Natural killer cell treated with Interleukin-12 subunit alpha and Interleukin-12 subunit beta and Interleukin-15 and Interleukin-18, amount 100 ng/mL, for 72 hours (primary cell): ENCODE data around the gene ACOXL. TPM values are rescaled to one million over a fixed set of nuclear protein-coding genes. Genes with fewer than 3 reads are reported as not detected.

Experiments
- ATAC-seq, 2 donors: fragments of 150-1000 bp; cut with Tn5 transposase in 1 of 2; sonication (Bioruptor Pico), chemical (Tn5 transposase) in 1 of 2; 2 replicates each; pipeline ENCODE4 v1.10.0; 2021
- DNase-seq: peaks from one replicate; pipeline ENCODE4 v3.0.0; 2022; ENCODE audit warnings: low spot score
- H3K27ac Mint-ChIP-seq, 2 donors: 1 replicate in 1 of 2; 2 replicates in 1 of 2; pipeline ENCODE4 v1.8.0; 2022; ENCODE audit warnings: mixed read lengths in 2 of 2, mild to moderate bottlenecking in 1 of 2, moderate library complexity in 1 of 2
- H3K27me3 Mint-ChIP-seq, 2 donors: 1 replicate in 1 of 2; 2 replicates in 1 of 2; pipeline ENCODE4 v1.8.0; 2022; ENCODE audit warnings: mixed read lengths in 2 of 2
- H3K36me3 Mint-ChIP-seq: one replicate; pipeline ENCODE4 v1.8.0; 2022; ENCODE audit warnings: mixed read lengths
- H3K4me1 Mint-ChIP-seq, 2 donors: 1 replicate in 1 of 2; 2 replicates in 1 of 2; pipeline ENCODE4 v1.8.0; 2022; ENCODE audit warnings: low read depth in 2 of 2, mixed read lengths in 2 of 2, mild to moderate bottlenecking in 1 of 2
- H3K4me3 Mint-ChIP-seq: one replicate; pipeline ENCODE4 v1.8.0; 2022; ENCODE audit warnings: mixed read lengths
- H3K9me3 Mint-ChIP-seq: 2 replicates; pipeline ENCODE4 v1.8.0; 2022; ENCODE audit warnings: mixed read lengths
- total RNA-seq, 2 donors: library from RNA; stranded (reverse); gene quantifications; one replicate each; pipeline ENCODE4 v1.2.3, GENCODE V29; 2022

The ACOXL gene
- total RNA-seq, 2 donors from 2014 or later, result 1.4 to 2.5 TPM

GRCh38 chr2:110712737-110713136 is 19.6 kb upstream of the ACOXL start:
- H3K27ac Mint-ChIP-seq, result no peak overlapping the region
- H3K9me3 Mint-ChIP-seq, result no peaks in the 10 kb centered on the region
- H3K4me3 Mint-ChIP-seq, result no peak overlapping the region
- no peak for ATAC-seq
- no peak for DNase-seq
- no peaks in the 10 kb centered on the region for H3K4me1 Mint-ChIP-seq
- H3K27me3 Mint-ChIP-seq, result peaks cover 40 to 51% of the 10 kb centered on the region in 2 donors
- H3K36me3 Mint-ChIP-seq, result no peaks in the 10 kb centered on the region

- ATAC-seq, result peak in 1 of 2 donors; percentile 32
- no peaks in the 10 kb centered on the region for H3K36me3 Mint-ChIP-seq
- H3K27ac Mint-ChIP-seq, result no peak overlapping the region
Observed at GRCh38 chr2:110713513-110714362, 18.6 kb upstream of the ACOXL start.

GRCh38 chr2:110714452-110715224 is 17.7 kb upstream of the ACOXL start:
- DNase-seq (no peak), ATAC-seq (no peak)
- Mint-ChIP-seq H3K36me3 (no peaks in the 10 kb centered on the region), H3K27ac (no peak overlapping the region), H3K4me3 (no peak overlapping the region), H3K27me3 (peaks cover 33 to 36% of the 10 kb centered on the region in 2 donors), H3K9me3 (no peaks in the 10 kb centered on the region), H3K4me1 (no peaks in the 10 kb centered on the region)

More at GRCh38 chr2:110713513-110714362, 18.6 kb upstream of the ACOXL start:
- no peak for DNase-seq
- Mint-ChIP-seq H3K4me1 (no peaks in the 10 kb centered on the region), H3K4me3 (no peak overlapping the region), H3K27me3 (peaks cover 36 to 41% of the 10 kb centered on the region in 2 donors), H3K9me3 (no peaks in the 10 kb centered on the region)

- Mint-ChIP-seq H3K27ac (no peak overlapping the region), H3K9me3 (no peaks in the 10 kb centered on the region), H3K36me3 (no peaks in the 10 kb centered on the region), H3K27me3 (peaks cover 24 to 35% of the 10 kb centered on the region in 2 donors), H3K4me3 (no peak overlapping the region), H3K4me1 (no peaks in the 10 kb centered on the region)
- no peak for DNase-seq
- no peak for ATAC-seq
Observed at GRCh38 chr2:110716959-110717645, 15.3 kb upstream of the ACOXL start.

GRCh38 chr2:110717734-110718133 is 14.6 kb upstream of the ACOXL start:
- DNase-seq, result no peak
- Mint-ChIP-seq H3K27ac (no peak overlapping the region), H3K27me3 (peaks cover 18 to 30% of the 10 kb centered on the region in 2 donors), H3K4me3 (no peak overlapping the region), H3K36me3 (no peaks in the 10 kb centered on the region), H3K4me1 (no peaks in the 10 kb centered on the region), H3K9me3 (no peaks in the 10 kb centered on the region)
- no peak for ATAC-seq

GRCh38 chr2:110718382-110718781 is 14.0 kb upstream of the ACOXL start:
- DNase-seq (no peak), ATAC-seq (no peak)
- Mint-ChIP-seq H3K4me1 (no peaks in the 10 kb centered on the region), H3K27me3 (peaks cover 12 to 26% of the 10 kb centered on the region in 2 donors), H3K4me3 (no peak overlapping the region), H3K9me3 (no peaks in the 10 kb centered on the region), H3K36me3 (no peaks in the 10 kb centered on the region), H3K27ac (no peak overlapping the region)

- Mint-ChIP-seq H3K27ac (no peak overlapping the region), H3K4me1 (peaks cover 0 to 3% of the 10 kb centered on the region in 2 donors), H3K36me3 (no peaks in the 10 kb centered on the region), H3K9me3 (no peaks in the 10 kb centered on the region), H3K27me3 (peaks cover 16 to 27% of the 10 kb centered on the region in 2 donors), H3K4me3 (no peak overlapping the region)
- no peak for ATAC-seq
- no peak for DNase-seq
Observed at GRCh38 chr2:110718990-110719389, 13.4 kb upstream of the ACOXL start.

- peaks cover 13 to 21% of the 10 kb centered on the region in 2 donors for H3K27me3 Mint-ChIP-seq
- H3K4me3 Mint-ChIP-seq, result no peak overlapping the region
- no peaks in the 10 kb centered on the region for H3K36me3 Mint-ChIP-seq
- H3K27ac Mint-ChIP-seq, result no peak overlapping the region
- H3K9me3 Mint-ChIP-seq, result no peaks in the 10 kb centered on the region
- DNase-seq, result no peak
- peaks cover 0 to 3% of the 10 kb centered on the region in 2 donors for H3K4me1 Mint-ChIP-seq
- no peak for ATAC-seq
Observed at GRCh38 chr2:110720547-110720946, 11.8 kb upstream of the ACOXL start.

- DNase-seq (no peak), ATAC-seq (no peak)
- no peak overlapping the region for H3K4me3 Mint-ChIP-seq
- H3K36me3 Mint-ChIP-seq, result no peaks in the 10 kb centered on the region
- H3K4me1 Mint-ChIP-seq, result peaks cover 0 to 3% of the 10 kb centered on the region in 2 donors
- H3K9me3 Mint-ChIP-seq, result no peaks in the 10 kb centered on the region
- peaks cover 20 to 24% of the 10 kb centered on the region in 2 donors for H3K27me3 Mint-ChIP-seq
- peak overlapping the region in 1 of 2 donors; percentile 36 for H3K27ac Mint-ChIP-seq
Observed at GRCh38 chr2:110724820-110725219, 7.6 kb upstream of the ACOXL start.

GRCh38 chr2:110725370-110725769 is 7.0 kb upstream of the ACOXL start:
- Mint-ChIP-seq H3K27ac (no peak overlapping the region), H3K4me1 (peaks cover 0 to 3% of the 10 kb centered on the region in 2 donors), H3K27me3 (peaks cover 18 to 25% of the 10 kb centered on the region in 2 donors), H3K36me3 (no peaks in the 10 kb centered on the region), H3K9me3 (no peaks in the 10 kb centered on the region), H3K4me3 (no peak overlapping the region)
- ATAC-seq (peak in 1 of 2 donors; percentile 50), DNase-seq (no peak)

GRCh38 chr2:110725859-110726258 is 6.5 kb upstream of the ACOXL start:
- Mint-ChIP-seq H3K4me1 (peaks cover 0 to 3% of the 10 kb centered on the region in 2 donors), H3K9me3 (no peaks in the 10 kb centered on the region), H3K36me3 (peaks cover under 1% of the 10 kb centered on the region), H3K27ac (no peak overlapping the region), H3K27me3 (peaks cover 22 to 30% of the 10 kb centered on the region in 2 donors), H3K4me3 (no peak overlapping the region)
- ATAC-seq (peak; percentile 17 to 20), DNase-seq (no peak)

GRCh38 chr2:110726285-110726684 is 6.1 kb upstream of the ACOXL start:
- Mint-ChIP-seq H3K27ac (no peak overlapping the region), H3K4me3 (no peak overlapping the region), H3K36me3 (peaks cover 4% of the 10 kb centered on the region), H3K9me3 (no peaks in the 10 kb centered on the region), H3K27me3 (peaks cover 27 to 35% of the 10 kb centered on the region in 2 donors), H3K4me1 (peaks cover 0 to 3% of the 10 kb centered on the region in 2 donors)
- ATAC-seq (no peak), DNase-seq (no peak)

GRCh38 chr2:110727923-110728322 is 4.5 kb upstream of the ACOXL start:
- H3K4me1 Mint-ChIP-seq, result peaks cover 8 to 10% of the 10 kb centered on the region in 2 donors
- H3K9me3 Mint-ChIP-seq, result no peaks in the 10 kb centered on the region
- H3K27me3 Mint-ChIP-seq, result peaks cover 36 to 44% of the 10 kb centered on the region in 2 donors
- ATAC-seq, result no peak
- peaks cover 11% of the 10 kb centered on the region for H3K36me3 Mint-ChIP-seq
- no peak overlapping the region for H3K4me3 Mint-ChIP-seq
- no peak for DNase-seq
- H3K27ac Mint-ChIP-seq, result no peak overlapping the region
